Activated T-cell treated with anti-CD3 and anti-CD28 coated beads for 4 hours (primary cell): Measurements from ENCODE around the gene TTC28.
"Not testable (repeated sequence)": the region's sequence is repeated elsewhere in the genome, so short reads cannot be mapped to it uniquely, and the experiment has no call there.

ENCODE experiments used
- DNase-seq: peaks from one replicate; pipeline ENCODE4 v3.0.0-alpha.2; 2020

Gene TTC28

DNA sequence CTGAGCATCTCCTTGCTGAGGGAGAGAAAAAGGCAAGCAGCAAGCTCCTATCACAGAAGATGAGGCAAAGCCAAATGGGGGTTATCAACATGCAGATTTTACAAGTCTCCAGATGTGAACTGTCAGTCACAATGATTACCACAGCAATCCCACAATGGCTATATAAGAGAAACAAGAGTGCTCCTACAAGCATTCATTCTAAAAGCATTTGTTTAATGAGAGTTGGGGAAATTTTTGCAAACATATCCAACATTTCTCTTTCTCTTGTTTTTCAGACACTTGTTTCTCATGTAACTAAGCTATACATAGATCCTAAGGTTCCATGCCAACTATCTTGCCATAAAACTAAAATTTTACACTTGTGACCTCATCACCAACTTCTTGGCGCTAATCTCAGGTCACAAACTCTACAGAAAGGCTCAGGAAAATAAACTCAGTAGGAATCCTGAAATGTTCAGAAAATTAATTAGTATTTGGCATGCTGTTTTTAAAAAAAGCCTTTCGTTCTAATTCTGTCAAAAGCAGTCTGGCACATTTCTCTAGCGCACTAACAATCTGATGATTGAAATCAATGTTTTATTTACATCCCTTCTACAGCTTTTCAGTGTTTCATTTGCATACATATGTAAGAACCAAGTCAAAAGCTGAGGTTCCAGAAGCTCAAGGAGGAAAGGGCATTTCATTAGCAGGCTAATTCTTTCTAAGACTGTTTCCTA is 199.5 kb downstream of the TTC28 start:
- DNase-seq, result no peak

DNA sequence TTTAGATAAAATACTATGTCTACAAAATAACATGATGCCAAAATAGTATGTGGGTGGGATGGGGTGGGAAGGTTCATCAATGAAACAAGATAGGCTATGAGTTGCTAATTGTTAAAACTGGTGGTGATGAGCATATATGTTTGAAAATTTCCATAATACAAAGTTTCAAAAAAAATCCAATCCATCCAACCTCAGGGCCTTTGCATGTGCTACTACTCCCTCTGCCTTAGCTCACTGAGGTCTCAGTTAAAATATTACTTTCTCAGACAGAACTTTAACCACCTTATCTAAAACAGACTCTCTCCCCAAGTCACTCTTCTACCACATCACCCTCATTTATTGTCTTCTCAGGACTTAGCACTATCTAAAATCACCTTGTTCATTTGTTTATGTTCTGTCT is 201.1 kb downstream of the TTC28 start:
- DNase-seq, result no peak

GRCh38 chr22:28477556-28477955 is 202.1 kb downstream of the TTC28 start:
- DNase-seq, result no peak

- DNase-seq, result no peak
These were observed 205.3 kb downstream of the TTC28 start for GRCh38 chr22:28474330-28474729.

- DNase-seq, result no peak
These were observed 206.4 kb downstream of the TTC28 start for GRCh38 chr22:28473258-28473657.

GRCh38 chr22:28467055-28467454 is 212.6 kb downstream of the TTC28 start:
- not testable (repeated sequence) for DNase-seq

GRCh38 chr22:28466399-28466798 is 213.2 kb downstream of the TTC28 start:
- DNase-seq, result no peak

DNA sequence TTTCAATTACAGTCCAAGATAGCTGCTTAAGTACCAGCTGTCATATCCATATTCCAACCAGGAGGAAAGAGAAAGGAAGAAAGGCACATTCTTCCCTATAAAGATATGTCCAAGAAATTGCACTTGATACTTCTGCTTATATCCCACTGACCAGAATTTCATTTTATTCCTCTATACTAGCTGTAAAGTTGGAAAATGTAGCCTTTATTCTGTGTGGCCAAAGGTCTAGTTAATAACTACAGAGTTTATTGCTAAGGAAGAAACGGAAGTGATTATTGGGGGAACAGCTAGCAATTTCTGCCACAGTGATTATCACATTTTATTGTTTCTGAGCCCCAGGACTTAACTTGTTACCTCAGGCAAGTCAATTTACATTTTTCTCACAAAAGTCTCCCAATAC is 213.8 kb downstream of the TTC28 start:
- no peak for DNase-seq

- no peak for DNase-seq
These were observed 215.5 kb downstream of the TTC28 start for GRCh38 chr22:28464127-28464526.

- DNase-seq, result not testable (repeated sequence)
These were observed 216.2 kb downstream of the TTC28 start for GRCh38 chr22:28463408-28463807.

DNA sequence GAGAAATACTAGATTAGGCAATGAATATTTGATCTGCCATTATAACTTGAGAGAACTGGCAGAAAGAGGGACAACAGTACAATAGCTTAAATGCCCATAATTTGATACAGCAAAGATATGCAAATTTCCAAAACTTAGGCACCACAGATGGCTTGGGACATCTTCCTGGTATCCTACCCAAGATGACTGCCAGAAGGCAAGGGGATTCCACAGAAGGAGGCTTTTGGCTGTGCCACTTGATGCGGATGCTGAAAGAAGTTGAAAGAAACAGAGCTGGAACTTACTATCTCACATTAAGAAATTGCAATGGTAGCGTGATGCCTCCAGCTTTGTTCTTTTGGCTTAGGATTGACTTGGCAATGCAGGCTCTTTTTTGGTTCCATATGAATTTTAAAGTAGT is 216.7 kb downstream of the TTC28 start:
- DNase-seq, result no peak

DNA sequence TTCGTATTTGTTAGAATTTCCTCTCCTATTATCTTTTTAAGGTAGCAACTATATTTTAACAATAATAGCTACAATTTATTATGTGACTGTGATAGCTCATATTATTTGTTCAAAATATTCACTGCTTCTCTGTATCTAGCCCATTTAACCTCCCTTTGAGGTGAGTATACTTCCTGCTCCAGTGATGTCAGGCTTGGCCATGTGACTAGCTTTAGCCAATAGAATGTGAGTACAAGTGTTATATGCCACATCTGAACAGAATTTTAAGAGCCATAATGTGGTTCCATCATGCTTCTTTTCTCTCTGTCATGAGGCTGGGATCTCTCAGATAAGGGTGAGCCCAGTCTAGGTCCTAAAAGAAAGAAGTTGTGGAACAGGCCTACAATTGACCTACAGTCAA is 217.6 kb downstream of the TTC28 start:
- no peak for DNase-seq

- DNase-seq, result no peak
These were observed 225.1 kb downstream of the TTC28 start for GRCh38 chr22:28454431-28455064.

DNA sequence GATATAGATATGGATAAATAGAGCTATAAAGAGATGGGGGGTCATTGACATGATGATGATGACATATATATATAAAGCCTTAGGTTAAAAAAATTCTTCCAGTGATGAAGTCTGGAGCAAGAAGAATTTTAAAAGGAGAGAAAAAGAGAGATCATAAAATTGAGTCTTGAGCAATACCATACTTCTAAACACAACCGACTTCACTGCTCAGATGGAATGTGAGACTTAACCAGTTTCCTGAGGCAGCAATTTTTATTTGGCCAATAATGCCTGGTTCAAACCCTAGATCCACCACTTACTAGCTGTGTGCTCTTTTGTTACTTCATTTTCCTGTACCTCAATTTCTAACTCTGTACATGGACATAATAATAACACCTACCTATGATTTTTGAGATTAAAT is 229.5 kb downstream of the TTC28 start:
- no peak for DNase-seq

GRCh38 chr22:28449041-28449440 is 230.6 kb downstream of the TTC28 start:
- no peak for DNase-seq

- DNase-seq, result no peak
These were observed 231.0 kb downstream of the TTC28 start for GRCh38 chr22:28448625-28449024.

DNA sequence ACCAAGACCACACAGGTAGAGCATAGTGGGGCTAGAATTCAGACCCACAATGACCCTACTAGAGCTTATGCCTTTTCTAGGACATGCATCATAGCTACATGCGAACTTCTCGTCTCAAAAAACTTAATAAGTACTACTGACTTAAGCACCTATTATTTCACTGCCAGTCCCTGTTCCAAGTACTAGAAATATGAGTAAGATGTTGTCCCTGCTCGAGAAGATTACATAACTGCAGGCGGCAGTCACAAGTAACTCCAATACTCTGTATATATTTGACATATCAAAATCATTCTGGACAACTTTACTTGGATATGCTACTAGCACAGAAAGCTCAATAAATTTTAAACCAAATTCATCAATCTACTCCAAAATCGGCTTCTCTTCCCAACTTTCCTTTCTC is 235.0 kb downstream of the TTC28 start:
- DNase-seq, result no peak

DNA sequence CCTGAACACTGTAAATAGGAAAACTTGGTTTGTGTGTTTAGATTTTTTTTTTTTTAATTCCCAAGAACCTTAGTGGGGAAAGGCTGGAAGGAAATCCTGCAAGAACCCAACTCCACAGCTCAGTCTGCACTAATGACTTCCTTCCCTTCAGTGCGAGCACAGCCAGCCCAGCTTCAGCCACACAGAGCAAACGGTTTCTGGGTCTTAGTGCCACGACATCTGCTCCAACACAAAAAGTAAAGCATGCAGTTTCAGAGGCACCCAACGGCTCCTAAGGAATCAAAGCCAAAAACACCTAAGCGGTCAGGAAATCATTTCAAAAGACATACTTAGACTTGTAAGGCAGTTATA is 236.1 kb downstream of the TTC28 start:
- no peak for DNase-seq

DNA sequence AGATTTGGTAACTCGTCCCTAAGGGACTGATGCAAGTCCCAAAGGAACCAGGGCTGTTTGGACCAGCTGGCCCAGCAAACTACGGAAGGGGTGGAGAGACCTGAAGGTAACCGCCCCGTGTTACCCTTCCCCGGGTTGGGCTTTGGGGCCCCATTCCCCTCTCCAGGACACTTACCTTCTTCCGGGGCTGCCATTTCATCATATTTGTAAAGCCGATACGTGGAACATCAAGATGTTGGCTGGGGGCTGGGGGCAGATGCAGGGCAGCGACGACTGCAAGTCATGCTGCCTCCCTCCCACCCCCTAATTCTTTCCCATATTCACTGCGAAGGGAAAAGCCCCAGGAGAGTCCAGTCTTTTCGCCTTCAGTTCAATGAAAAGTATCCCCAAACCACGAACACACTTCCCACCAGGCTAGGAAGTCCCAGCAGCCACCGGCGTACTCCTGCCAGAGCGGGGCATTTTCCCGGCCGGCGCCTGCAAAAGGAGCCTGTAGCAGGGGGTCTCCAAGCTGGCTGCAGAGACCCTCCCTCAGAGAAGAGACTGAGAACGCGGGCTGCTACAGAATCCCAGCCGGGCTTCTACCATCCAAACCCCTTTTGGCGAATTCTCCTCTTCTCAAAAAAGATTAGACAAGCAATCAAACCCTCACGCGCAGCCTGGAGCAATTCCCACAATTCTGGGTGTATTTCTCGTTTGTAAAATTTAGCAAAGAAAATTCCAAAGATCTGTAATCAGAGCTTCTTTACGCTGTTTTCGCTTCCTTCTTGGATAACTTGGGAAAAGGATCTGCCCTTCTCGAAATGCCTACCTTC is 236.7 kb downstream of the TTC28 start:
- no peak for DNase-seq

- DNase-seq, result peak; percentile 42
These were observed 237.4 kb downstream of the TTC28 start for GRCh38 chr22:28442264-28442710.

DNA sequence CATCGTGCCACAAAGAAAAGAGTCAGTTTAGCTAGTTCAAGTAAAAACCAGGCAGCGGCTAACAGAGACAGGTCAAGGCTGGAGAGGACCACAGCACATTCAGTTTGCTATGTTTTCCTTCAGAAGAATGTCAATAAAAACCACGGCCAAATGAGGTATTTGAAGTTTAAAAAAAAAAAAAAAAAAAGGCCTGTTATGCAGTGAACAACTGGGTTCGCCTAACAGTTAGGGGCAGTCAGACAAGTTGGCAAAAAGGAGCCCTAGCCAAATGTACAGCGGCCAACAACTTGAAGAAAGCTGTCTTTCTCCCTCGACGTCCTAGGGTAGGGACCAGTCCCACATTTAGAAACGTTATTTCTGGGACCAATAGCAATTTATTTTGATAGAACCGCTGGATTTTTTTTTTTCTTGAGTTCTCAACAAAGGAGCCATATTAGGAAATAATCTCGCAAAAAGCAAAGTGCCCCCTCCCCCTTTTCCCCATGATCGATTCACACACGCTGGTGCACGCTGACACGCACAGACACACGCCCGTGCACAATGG is 237.8 kb downstream of the TTC28 start:
- no peak for DNase-seq

GRCh38 chr22:28440592-28441390 is 238.8 kb downstream of the TTC28 start:
- no peak for DNase-seq
